AG09319 (cell line): ENCODE measurements around the gene PPP1R12B.
"Not testable (repeated sequence)": the region's sequence is repeated elsewhere in the genome, so short reads cannot be mapped to it uniquely, and the experiment has no call there.

Experiments used
- DNase-seq: peaks from one replicate; pipeline ENCODE4 v3.0.0-alpha.2; 2010; ENCODE audit warnings: low read depth; ENCODE audit errors: extremely low read depth
- CTCF ChIP-seq: IDR thresholded peaks from 2 replicates; pipeline ENCODE4 v1.5.1; 2011; ENCODE audit warnings: low read depth, mild to moderate bottlenecking, inconsistent platforms, low read length, moderate library complexity

Gene PPP1R12B

GRCh38 chr1:202545647-202546303 is 197.3 kb downstream of the PPP1R12B start:
- not testable (repeated sequence) for DNase-seq

- not testable (repeated sequence) for DNase-seq
Observed at GRCh38 chr1:202546377-202546776, 197.9 kb downstream of the PPP1R12B start.

DNA sequence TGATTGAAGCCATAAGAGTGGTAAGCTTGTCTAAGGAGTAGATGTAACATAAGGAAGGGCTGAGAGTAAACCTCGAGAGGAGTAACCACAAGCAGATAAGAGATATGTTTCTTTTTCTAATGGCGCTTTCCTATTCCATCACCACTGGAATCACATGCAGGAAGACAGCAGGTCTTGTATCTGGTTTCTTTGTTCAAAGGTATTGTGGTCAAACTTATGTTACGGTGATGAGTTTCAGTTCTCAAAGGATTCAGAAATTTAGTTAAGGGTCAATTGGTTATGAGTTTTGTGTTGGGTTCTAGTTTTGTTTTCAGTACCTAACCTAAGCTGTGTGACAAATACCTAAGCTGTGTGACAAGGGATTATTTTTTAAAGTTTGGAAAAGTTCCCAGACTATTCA is 198.3 kb downstream of the PPP1R12B start:
- not testable (repeated sequence) for DNase-seq

DNA sequence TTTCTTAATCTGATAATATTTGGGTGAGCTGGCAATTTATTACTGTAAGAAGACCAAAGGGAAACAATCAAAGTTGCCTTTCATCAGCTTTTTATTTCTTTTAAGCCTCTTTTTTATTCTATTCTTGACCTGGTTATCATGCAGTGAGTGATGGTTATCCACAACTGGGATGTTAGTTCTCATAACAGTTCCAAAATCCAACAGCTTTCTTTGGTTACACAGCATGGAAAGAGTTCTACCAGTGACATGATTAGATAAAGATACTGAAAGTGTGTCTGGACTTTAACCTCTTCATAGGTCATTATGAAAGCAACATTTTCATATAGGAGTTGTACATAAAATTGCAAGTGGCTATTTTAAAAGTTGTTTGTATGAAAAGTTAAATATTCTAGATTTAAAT is 198.7 kb downstream of the PPP1R12B start:
- no peak for TF ChIP-seq CTCF
- no peak for DNase-seq

GRCh38 chr1:202550088-202550487 is 201.6 kb downstream of the PPP1R12B start:
- DNase-seq: not testable (repeated sequence)

DNA sequence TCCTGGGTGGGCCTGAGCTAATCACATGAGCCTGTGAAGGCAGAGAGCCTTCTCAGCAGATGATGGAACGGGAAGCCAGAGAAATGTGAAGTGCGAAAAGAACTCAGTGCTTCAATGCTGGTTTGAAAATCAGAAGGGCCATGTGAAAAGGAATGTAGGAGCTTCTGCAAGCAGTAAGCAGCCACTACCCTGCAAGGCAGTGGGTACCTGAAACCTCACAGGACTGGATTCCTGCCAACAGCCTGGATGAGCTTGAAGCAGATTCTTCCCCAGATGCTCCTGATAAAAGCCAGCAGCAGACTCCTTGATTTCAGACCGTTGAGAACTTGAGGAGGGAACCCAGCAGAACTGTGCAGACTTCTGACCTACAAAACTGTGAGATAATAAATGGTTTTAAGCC is 203.2 kb downstream of the PPP1R12B start:
- no peak for DNase-seq
- TF ChIP-seq CTCF: no peak

DNA sequence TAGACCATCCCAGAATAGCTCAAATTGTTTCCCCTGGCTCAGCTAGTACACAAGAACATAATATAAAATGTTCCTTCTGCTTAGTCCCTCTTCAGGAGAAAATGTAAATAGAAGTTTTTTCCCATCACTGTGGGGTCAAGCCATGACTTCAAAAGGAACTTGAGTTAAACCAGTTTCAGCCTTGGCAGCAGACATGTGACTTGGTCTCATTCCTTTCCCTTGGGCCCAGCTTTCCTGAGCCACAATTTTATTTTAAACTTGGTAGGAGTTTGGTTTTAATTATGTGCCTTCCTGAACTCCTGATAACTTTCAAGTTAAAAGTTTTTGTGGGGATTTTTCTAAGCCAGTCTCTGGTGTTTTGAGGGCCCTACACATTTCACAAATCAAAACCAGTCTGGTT is 204.1 kb downstream of the PPP1R12B start:
- not testable (repeated sequence) for DNase-seq

DNA sequence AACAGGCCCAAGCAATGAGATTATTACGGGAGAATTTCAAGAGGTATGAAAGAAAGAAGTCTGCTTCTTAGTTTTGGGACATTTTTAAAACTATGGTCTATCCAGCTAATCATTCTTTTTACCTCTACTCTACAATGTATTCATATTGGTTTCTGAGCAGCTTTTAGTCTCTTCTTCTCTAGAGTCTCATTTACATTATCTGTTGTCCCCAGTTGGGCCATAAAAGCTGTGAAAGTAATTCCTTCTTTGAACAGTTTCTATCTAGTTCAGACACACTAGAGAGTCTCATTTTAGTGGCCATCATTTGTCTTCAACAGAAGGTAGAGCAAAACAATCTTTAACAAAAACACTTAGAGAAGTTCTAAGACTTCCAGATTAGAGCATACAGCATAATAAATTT is 204.6 kb downstream of the PPP1R12B start:
- not testable (repeated sequence) for DNase-seq

DNA sequence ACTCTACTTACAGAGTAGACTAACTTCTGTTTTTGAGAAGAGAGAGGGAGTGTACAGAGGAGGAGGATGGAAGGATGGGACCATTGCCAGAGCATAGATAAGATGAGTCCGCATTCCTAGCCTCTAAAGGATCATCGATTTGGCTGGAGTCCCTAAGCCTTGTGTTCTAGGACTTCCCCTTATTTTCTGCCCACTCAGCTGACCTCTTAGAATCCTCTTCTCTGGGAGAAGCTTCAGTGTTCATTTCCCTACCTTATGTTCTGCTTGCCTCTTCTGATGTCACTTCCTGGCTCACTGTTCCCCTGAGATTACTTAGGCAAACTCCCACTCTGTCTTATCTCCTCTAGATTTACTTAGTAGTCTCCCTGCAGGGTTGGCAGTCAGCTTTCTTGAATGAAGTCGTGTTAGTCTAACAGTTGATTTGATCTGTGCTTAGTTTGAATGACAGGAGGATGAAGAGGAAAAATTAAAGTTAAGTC is 205.1 kb downstream of the PPP1R12B start:
- no peak for DNase-seq

GRCh38 chr1:202554619-202555018 is 206.1 kb downstream of the PPP1R12B start:
- DNase-seq: not testable (repeated sequence)

More for the DNA sequence above, 205.1 kb downstream of the PPP1R12B start:
- TF ChIP-seq CTCF: no peak

DNA sequence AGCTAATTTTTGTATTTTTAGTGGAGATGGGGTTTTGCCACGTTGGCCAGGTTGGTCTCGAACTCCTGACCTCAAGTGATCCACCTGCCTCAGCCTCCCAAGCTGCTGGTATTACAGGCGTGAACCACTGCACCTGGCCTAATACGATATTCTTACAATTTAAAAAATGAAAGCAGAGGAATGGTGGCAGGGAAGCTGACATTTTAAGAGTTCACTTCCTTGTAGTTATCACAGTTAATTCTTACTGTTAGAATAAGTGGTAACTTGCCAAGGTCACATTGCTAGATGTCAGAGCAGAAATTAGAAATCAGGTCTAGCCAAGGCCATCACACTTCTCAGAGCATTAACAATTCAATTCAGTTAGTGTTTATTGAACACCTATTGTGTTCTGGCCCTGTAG is 207.5 kb downstream of the PPP1R12B start:
- not testable (repeated sequence) for DNase-seq

GRCh38 chr1:202557662-202558061 is 209.2 kb downstream of the PPP1R12B start:
- DNase-seq: not testable (repeated sequence)

DNA sequence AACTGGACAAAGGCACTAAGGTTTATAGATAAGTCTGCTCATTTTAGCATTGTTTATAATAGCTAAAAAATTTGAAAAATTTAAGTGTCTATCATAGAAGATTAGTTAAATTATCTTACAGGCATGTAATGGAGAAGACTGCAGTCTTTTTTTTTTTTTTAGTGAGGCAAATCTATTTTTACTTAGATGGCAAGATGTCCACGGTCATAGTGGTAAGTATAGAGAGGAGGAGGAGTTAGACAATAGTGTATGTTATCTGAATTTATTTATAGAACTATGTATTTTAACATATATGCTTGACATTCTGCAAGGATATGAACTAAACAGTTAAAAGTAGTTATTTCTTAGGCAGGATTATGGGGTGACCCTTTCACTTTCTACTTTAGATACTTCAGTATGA is 212.7 kb downstream of the PPP1R12B start:
- no peak for TF ChIP-seq CTCF
- DNase-seq: no peak
